ENCODE measurements around the gene DKK2.

DNA sequence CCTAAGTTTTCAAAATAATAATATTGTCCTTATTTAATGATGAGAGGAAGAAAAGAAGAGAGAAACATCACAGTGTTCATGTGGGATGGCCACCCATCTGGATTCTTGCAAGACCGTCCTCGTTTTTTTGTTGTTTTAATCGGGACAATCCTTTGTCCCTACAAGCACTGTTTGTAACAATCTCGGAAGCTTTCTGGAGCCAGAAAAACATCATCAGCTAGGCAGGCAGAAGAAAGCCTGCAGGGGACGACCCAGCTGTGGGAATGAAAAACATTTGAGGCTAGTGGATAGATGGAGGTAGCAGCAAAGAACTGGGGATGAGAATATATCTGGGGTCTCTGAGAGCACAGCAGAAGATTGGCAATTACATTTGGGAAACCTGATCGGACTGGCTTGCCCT is 105.6 kb downstream of the DKK2 start:
- no peak for TF ChIP-seq EZH2phosphoT487 (IDR thresholded peaks at IDR 0.05; ENCODE audit: low read depth)
- TF ChIP-seq, protein P1, sequence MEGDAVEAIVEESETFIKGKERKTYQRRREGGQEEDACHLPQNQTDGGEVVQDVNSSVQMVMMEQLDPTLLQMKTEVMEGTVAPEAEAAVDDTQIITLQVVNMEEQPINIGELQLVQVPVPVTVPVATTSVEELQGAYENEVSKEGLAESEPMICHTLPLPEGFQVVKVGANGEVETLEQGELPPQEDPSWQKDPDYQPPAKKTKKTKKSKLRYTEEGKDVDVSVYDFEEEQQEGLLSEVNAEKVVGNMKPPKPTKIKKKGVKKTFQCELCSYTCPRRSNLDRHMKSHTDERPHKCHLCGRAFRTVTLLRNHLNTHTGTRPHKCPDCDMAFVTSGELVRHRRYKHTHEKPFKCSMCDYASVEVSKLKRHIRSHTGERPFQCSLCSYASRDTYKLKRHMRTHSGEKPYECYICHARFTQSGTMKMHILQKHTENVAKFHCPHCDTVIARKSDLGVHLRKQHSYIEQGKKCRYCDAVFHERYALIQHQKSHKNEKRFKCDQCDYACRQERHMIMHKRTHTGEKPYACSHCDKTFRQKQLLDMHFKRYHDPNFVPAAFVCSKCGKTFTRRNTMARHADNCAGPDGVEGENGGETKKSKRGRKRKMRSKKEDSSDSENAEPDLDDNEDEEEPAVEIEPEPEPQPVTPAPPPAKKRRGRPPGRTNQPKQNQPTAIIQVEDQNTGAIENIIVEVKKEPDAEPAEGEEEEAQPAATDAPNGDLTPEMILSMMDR (IDR thresholded peaks at IDR 0.05; ENCODE audit: low read depth, low read length): no peak

Measured in OCI-LY3 (cell line).